ENCODE data around the gene TAPBPL.
A peak's percentile ranks its signal among the peaks of the same experiment; 100 is the strongest.
"Not testable (repeated sequence)": the region's sequence is repeated elsewhere in the genome, so short reads cannot be mapped to it uniquely, and the experiment has no call there.

Gene TAPBPL, protein sequence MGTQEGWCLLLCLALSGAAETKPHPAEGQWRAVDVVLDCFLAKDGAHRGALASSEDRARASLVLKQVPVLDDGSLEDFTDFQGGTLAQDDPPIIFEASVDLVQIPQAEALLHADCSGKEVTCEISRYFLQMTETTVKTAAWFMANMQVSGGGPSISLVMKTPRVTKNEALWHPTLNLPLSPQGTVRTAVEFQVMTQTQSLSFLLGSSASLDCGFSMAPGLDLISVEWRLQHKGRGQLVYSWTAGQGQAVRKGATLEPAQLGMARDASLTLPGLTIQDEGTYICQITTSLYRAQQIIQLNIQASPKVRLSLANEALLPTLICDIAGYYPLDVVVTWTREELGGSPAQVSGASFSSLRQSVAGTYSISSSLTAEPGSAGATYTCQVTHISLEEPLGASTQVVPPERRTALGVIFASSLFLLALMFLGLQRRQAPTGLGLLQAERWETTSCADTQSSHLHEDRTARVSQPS

DNA sequence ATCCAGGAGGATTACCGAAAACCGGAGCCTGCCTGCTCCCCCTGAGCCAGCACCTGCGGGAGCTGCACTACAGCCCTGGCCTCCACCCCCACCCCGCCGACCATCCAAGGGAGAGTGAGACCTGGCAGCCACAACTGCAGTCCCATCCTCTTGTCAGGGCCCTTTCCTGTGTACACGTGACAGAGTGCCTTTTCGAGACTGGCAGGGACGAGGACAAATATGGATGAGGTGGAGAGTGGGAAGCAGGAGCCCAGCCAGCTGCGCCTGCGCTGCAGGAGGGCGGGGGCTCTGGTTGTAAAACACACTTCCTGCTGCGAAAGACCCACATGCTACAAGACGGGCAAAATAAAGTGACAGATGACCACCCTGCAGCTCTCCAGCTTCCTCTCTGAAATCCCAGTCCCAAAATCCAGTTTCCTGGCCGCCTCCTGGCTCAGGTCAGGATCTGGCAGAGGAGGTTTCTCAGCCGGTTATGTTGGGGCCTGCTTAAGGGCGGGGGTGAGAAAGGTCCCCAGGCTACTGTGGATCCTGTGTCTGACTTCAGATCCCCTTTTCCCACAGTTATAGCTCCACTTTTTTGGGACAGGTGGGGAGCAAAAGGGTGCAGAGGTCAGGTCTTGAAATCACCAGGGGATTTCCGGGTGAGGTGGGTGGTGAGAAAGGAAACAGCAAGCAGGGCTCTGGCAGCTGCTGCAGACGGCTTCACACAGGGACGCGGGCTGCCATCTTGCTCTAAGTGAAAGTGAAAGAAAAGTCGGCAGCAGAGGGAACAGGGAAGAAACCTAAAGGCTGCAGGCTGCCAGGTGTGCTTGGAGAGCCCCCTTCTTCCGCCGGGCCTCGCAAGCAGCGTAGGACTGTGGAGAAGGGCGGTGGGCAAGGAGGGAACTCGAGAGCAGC lies at the start of gene TAPBPL:
Gene TAPBPL, plus strand, starts transcription at position 695 of the 897 bp plus-strand sequence. CDS start 207 bp downstream, outside the sequence.
- peak; percentile 97 for DNase-seq

DNA sequence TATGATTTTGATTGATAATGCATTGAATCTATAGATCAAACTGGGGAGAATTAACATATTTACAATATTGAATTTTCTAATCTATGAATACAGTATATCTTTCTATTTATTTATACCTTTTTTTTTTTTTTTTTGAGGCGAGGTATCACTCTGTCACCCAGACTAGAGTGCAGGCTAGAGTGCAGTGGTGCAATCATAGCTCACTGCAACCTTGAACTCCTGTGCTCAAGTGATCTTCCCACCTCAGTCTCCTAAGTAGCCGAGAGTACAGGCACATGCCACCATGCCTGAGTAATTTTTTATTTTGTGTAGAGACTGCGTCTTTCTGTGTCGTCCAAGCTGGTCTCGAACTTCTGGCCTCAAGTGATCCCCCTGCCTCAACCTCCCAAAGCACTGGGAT lies 47.5 kb upstream of the TAPBPL start:
- no peak for DNase-seq

DNA sequence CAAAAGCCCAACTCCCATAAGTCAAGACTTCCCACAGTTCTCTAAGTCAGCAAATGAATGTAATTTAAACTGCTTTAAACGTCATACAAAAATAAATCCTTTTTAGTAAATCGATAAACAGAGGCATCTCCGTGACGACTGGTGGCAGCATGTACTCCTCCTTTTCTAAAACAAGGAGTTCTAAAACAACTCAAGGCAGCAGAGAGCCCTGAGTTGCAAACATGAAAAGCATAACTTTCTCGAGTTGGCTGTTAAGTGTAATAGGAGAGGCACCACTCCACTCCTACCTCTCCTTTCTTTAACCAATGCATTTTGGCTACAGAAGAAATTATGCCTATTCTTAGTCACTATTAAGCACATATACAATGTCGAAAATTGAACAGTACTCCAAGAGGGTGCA lies 45.9 kb upstream of the TAPBPL start:
- no peak for DNase-seq

DNA sequence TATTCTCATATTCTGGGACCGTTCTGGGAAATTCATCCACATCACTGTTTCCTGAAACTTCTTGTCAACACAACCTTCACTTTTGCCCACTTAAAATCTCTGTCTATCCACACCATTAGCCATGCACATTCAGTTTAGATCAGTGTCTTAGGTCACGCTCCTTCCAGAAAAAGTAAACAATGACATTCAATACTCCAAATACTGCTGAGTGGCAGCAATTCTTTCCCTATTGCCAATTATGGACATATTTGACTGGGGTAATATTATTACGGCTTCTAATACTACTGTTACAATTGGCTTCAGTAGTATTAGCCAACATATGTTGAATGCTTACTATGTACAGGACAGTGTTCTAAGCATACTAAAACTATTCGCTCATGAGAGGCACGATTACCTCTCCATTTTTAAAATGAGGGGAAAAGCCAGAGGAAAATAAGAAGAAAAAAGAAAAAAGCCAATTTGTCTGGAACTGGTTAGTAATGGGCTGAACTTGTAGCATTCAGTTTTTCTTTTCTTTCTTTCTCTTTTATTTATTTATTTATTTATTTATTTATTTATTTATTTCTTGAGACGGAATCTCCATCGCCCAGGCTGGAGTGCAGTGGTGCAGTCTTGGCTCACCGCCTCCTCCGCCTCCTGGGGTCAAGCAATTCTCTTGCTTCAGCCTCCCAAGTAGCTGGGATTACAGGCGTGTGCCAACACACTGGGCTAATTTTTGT lies 44.4 kb upstream of the TAPBPL start:
- no peak for DNase-seq

DNA sequence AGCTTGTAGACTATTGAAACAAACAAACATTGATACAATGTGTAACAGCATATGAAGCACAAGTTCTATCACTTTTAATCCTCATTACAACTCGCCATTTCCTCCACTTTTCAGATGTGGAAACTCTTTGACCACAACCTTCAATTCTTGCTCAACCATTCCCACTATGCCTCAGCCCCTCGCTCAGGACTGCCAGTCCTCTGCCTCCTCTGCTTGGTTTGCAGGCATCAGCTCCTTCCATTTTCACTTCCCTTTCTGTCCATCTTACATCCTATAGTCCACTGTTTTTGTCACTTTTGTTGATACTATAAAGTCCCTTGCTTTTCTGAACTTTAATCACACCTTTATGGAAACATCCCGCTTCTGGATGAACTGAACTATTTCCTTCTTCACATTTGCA lies 35.2 kb upstream of the TAPBPL start:
- DNase-seq, result no peak

DNA sequence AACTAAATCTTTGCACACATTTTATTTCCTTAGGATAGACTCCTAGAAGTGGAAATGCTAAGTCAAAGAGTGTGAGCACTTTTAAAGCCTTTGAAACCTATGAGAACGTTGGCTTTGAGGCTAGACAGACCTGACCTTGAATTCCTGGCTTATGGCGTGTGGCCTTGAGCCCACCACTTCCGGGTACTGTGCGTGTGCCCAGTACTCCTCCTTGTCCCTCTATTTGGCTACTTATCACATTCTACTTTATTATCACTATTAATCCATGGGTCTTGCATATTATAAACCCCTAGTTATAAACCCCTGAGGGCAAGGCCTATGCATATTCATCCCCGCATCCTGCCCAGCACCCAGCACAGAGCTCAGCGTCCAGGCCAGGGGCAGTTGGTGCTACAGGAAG lies 33.0 kb upstream of the TAPBPL start:
- DNase-seq, result no peak

DNA sequence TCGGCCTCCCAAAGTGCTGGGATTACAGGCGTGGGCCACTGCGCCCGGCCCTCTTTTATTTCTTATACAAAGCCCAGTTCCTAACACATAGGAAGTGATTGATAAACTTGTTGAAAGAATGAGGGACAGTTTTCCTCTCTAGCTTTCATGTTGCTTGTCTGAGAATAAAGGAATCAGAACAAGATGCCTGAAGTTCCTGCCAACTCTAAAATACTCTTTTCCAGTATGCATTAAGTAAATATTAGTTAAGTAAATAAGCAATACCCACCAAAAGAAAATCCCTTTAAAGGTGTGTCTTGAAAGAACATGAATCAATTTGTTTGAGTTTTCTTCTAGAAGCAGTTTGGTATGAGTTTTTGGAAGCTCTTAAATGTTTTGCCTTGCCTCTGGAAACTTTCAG lies 31.5 kb upstream of the TAPBPL start:
- no peak for DNase-seq

DNA sequence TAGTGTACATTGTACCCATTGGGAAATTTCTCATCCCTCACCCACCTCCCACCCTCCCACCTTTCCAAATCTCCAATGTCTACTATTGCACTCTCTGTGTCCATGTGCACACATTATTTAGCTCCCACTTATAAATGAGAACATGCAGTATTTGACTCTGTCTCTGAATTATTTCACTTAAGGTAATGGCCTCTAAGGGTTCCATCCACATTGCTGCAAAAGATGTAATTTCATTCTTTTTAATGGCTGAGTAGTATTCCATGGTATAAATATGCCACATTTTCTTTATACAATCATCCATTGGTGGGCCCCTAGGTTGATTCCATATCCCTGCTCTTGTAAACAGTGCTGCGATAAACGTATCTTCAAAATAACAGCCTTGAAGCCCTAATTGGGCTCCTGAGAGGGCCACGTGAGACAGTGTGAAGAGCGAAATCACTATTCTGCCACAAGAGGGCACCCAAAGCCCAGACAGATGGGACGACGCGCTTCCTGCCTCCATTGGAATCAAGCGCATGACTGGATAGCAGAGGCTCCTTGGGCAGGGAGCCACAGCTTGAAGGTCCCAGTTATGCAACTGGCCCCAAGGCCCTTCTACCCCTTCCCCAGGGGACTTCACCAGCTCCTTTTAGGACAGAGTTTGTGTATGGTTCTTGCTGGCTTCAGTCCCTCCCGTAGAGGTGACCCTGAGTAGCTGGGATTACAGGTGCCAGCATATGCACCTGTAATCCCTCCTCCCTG lies 28.4 kb upstream of the TAPBPL start:
- peak; percentile 95 for DNase-seq

DNA sequence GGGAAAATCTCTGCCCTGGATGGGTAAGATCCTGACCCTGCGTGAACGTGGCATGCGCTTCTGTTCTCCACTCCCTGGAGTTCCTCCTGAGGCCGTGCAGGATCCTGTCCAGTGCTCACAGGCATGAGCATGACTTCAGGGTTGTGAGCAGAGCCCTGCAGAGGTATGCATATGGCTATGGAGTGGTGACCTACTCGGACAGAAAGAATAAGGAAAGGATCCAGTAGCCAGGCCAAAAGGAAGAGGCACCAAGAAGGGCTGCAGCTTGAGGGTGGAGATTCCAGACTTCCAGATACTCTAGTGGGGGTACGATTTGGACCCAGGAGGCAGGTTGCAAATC lies 27.9 kb upstream of the TAPBPL start:
- DNase-seq, result no peak

DNA sequence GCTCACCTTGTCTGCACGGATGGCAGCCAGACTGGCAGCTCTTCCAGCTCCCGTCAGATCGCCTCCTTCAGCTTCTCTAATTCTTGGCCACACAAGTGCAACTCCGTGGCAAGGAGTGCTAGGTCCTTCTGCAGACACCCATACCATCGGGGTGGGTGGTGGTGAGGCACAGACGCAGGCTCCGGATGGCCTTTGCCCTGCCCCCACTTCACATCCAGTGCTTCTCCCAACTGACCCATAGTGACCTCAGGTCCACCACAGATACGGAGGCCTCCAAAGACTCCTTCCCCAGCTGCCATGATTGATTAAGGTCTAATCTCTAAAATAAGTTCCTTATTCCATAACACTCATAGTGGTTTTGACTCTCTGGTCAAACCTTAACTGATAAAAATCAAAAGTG lies 27.0 kb upstream of the TAPBPL start:
- DNase-seq, result no peak

DNA sequence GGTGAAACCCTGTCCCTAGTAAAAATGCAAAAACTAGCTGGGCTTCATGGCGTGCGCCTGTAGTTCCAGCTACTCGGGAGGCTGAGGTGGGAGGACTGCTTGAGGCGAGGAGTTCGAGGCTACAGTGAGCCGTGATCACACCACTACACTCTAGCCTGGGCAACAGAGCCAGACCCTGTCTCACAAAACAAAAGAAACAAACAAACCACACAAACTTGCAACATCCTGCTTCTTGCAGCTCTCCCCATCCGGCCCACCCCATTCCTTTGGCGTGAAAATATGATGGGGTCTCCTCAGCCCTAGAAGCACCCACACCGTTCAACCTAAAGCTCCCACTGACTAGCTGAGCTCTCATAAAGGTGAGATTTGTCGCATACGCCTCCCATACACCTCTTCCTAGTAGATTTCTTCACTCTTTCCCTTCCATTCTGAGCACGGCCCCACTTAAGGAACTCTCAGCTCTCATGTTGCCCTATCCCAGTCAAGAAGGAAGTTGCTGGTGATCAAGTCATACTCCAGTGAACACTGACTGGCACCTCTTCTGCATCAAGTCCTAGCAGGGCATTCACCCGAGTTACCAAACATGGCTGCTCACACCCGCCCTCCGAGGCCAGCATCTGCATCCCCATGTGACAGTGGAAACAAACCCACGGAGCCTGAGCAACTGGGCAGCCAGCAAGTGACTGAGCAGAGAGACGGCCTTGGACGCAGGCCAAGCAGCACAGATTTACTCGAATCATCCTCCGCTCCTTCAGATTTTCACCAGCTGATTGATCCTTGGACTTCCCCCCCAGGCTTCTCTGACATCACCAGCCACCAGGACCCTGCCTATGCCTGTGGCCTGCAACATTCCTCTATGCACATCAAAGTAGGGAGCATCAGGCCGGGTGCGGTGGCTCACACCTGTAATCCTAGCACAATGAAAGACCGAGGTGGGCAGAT lies 26.0 kb upstream of the TAPBPL start:
- no peak for DNase-seq

DNA sequence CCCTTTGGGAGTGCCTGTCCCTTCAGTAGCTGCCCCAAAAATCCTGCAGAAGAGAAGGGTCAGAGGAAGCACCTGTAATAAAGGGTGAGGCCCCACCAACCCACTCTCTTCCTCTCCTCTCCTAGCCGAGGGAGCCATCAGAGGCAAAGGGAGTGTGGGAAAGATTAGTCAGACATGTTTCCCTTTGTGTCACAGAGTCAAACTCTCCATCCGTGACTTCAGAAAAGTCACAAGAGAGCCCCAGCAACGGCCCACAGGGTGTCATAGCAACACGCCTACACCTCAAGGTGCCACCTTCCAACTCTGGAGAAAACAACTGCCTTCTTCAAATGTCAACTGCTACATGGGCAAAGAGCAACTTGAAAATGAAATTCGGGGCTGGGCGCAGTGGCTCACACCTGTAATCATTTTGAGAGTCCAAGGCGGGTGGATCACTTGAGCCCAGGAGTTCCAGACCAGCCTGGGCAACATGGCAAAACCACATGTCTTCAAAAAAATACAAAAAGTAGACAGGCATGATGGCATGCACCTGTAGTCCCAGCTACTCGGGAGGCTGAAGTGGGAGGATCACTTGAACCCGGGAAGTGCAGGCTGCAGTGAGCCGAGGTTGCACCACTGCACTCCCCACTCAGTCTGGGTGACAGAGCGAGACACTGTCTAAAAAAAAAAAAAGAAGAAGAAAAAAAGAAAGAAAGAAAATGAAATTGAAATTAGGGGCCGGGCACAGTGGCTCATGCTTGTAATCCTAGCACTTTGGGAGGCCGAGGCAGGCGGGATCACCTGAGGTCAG lies 24.8 kb upstream of the TAPBPL start:
- DNase-seq, result no peak

DNA sequence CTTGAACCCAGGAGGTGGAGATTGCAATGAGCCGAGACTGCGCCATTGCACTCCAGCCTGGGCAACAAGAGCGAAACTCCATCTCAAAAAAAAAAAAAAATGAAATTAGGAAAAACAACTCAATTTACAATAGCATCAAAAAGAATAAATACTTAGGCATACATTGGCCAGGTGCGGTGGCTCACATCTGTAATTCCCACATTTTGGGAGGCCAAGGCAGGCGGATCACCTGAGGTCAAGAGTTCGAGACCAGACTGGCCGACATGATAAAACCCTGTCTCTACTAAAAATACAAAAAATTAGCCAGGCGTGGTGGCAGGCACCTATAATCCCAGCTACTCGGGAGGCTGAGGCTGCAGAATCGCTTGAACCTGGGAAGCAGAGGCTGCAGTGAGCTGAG lies 24.0 kb upstream of the TAPBPL start:
- not testable (repeated sequence) for DNase-seq

DNA sequence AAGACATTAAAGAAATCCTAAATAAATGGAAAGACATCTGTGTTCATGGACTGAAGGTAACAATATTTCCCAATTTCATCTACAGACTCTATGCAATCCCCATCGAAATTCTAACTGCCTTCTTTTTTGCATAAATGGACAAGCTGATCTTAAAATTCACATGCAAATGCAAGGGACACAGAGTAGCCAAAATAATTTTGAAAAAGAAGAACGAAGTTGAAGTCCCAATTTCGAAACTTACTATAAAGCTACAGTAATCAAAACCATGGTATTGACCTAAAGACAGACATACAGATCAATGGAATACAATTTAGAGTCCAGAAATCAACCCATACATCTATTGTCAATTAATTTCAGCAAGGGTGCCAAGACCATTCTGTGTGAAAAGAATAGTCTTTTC lies 23.5 kb upstream of the TAPBPL start:
- DNase-seq, result no peak

DNA sequence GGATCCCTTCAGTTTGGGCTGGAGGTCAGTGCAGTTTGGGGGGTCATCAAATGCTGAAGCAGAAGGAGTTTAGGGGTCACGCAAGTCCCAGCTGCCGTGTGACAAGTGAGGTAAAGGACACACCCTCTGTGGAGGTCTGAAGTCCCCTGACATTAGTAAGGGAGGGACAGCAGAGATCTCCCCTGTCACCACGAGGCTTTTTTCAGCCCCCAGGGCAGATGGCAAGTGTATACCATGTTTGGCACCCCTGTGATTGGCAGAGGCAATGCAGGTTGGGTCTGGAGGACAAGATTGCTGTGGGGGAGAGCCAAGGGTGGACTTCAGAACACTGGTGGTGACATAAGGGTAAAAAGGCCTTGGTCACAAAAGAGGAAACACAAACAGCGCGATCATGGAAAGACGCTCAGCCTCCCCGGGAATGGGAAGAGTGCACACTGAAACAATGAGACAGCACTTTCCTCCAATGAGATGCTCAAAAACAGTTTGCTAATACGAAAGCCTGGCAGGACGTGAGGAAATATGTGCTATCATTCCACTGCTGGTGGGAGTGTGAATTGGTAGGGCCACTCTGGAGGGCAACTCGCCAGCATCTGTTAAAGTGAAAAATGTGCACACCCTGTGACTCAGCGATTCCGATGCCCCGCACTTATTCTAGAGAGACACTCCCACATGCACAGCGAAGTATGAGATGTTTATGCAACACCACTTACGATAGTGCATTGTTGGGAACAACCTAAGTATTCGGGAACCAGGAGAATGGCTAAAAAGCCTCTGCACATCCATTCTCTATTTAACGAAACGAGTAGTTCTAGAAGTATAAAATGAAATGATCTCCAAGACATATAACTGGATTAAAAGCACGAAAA lies 21.5 kb upstream of the TAPBPL start:
- no peak for DNase-seq

DNA sequence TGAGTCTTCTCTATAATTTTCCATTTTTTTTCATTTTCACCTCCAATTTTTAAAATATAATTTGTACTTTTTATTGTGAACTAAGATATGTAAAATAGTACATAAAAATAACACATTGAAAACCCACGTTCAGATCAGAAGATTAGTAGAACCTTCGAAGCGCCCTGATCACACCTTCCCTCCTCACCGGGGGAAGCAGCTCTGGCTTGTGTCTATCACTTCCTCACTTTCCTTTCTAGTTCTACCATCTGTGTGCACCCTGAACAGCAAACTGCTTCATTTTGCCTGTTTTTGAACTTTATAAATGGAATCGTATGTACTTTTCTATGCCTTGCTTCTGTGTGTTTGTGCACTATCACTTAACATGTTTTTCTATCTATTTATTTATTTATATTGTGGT lies 18.9 kb upstream of the TAPBPL start:
- no peak for DNase-seq

DNA sequence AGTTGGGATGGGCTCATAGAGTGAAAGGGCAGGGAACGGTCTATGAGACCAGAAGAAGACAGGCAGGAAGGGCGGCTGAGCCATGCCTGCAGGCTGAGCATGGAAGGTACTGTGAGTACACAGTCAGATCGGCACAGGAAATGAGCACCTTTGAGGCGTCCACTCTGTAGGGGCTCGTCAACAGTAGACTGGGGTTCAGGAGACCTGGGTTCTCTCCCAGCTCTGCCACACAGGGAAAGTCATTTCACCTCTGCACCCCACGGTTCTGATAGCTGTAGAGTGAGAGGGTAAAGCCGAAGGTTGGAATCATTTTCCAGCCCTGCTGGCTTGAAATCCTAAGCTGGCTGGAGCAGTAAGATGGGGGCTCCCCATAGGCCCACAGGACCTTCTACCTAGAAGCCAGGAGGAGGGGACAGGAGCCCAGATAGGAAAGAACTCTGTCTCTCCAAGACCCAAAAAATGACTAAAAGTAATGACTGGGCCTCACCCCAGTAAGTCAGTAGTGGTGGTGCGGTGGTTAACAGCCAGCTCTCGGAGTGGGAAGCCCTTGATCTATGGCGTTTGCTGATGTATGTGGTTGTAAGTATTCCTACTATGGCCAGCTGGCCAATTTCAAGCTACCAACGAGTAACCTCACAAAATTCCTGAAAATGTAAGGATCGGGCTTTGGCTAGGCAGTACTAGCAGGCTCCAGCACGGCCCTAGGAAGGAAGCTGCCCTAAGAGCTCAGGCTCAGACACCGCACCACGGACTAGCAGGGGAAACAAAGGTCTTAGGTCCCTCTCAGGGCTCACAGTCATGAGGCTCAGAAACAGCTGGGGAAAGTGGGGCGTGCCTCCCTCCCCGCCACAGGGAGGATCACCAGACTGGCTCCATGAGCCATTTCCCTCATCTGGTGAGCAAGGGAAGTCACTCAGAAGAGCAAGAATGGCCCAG lies 17.4 kb upstream of the TAPBPL start:
- DNase-seq, result no peak

DNA sequence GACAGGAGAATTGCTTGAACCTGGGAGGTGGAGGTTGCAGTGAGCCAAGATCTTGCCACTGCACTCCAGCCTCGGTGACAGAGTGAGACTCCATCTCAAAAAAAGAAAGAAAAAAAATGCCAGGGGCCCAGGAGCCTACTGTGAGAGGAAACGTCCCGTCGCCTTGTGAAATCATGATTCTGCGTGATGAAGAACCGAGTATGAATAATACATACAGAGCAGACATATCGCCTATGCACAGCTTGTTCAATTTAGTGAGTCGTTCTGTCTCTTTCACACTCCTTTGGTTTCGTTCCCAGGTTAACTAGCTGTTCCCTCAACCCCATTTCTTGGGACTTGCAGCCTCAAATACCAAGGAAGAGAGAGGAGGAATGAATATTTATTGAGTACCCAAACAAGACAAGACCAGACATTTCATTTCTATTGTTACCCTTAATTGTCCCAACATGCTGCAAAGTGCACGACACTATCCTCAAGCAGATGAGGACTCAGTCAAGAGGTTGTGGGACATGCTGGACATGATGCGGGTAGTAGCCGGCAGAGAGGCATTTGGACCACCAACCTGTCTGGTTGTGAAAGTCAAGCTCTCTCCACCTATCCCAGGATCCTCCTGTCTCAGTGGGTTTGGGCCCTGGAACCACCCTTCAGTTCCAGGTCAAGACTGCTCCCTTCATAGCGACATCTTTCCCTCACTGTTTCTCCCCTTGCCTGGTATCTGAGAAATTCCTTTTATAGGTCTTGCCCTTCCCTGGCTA lies 15.7 kb upstream of the TAPBPL start:
- DNase-seq, result no peak

Data from NCI-H1694 treated with DMSO at 0.1 percent for 48 hours (cell line).